Loucy (cell line): ENCODE results near the gene OR10A4.

Source experiments
- H2AFZ ChIP-seq: fragments of 200-600 bp; sonication (generic); 2 replicates; pipeline ENCODE4 v1.6.0; 2016; ENCODE audit warnings: antibody characterized with exemption, mild to moderate bottlenecking, low read length, moderate library complexity
- H3F3A ChIP-seq: fragments of 200-600 bp; 2 replicates; pipeline ENCODE4 v1.6.0; 2016; ENCODE audit warnings: antibody characterized with exemption, low read depth, mild to moderate bottlenecking
- H3K27me3 ChIP-seq: fragments of 200-600 bp; sonication (generic); 2 replicates; pipeline ENCODE4 v1.6.1; 2014; ENCODE audit warnings: low read length, mild to moderate bottlenecking; ENCODE audit not compliant: insufficient read depth, poor library complexity, severe bottlenecking
- H3K36me3 ChIP-seq: fragments of 200-600 bp; sonication (generic); 2 replicates; pipeline ENCODE4 v1.6.1; 2016; ENCODE audit warnings: low read length; ENCODE audit not compliant: insufficient read depth
- H3K4me1 ChIP-seq: fragments of 200-600 bp; sonication (generic); 2 replicates; pipeline ENCODE4 v1.5.1; 2014; ENCODE audit warnings: low read length, mild to moderate bottlenecking; ENCODE audit not compliant: insufficient read depth, poor library complexity, severe bottlenecking
- H3K4me2 ChIP-seq: fragments of 200-600 bp; sonication (generic); 2 replicates; pipeline ENCODE4 v1.6.0; 2014; ENCODE audit warnings: antibody characterized with exemption, low read length, low read depth, mild to moderate bottlenecking; ENCODE audit not compliant: poor library complexity, severe bottlenecking
- H3K4me3 ChIP-seq: fragments of 200-600 bp; sonication (generic); 2 replicates; pipeline ENCODE4 v1.5.1; 2014; ENCODE audit warnings: low read length, mild to moderate bottlenecking, mixed read lengths; ENCODE audit not compliant: poor library complexity, severe bottlenecking
- H3K79me2 ChIP-seq: fragments of 200-600 bp; sonication (generic); 2 replicates; pipeline ENCODE4 v1.6.1; 2014; ENCODE audit warnings: low read length; ENCODE audit not compliant: insufficient read depth
- H3K9ac ChIP-seq: fragments of 200-600 bp; sonication (generic); 2 replicates; pipeline ENCODE4 v1.6.0; 2014; ENCODE audit warnings: mild to moderate bottlenecking, low read depth, low read length, moderate library complexity; ENCODE audit not compliant: poor library complexity, severe bottlenecking
- H3K9me2 ChIP-seq: fragments of 200-600 bp; sonication (generic); replicated peaks from 2 replicates; pipeline ENCODE4 v1.6.1; 2016; ENCODE audit warnings: low read depth, low read length, mixed read lengths
- H3K9me3 ChIP-seq: fragments of 200-600 bp; sonication (generic); 2 replicates; pipeline ENCODE4 v1.6.1; 2014; ENCODE audit warnings: mild to moderate bottlenecking, antibody characterized with exemption, low read length, low read depth; ENCODE audit not compliant: insufficient read depth
- H4K20me1 ChIP-seq: fragments of 200-600 bp; sonication (generic); 2 replicates; pipeline ENCODE4 v1.6.0; 2014; ENCODE audit warnings: antibody characterized with exemption, low read length, mild to moderate bottlenecking; ENCODE audit not compliant: insufficient read depth, poor library complexity, severe bottlenecking
- CTCF ChIP-seq: fragments of 200-600 bp; sonication (generic); conservative IDR thresholded peaks from 2 replicates; pipeline ENCODE4 v1.5.1; 2014; ENCODE audit warnings: mild to moderate bottlenecking, antibody characterized with exemption, low read length
- EZH2phosphoT487 ChIP-seq: fragments of 200-600 bp; IDR thresholded peaks from 2 replicates; pipeline ENCODE4 v1.6.1; 2018; ENCODE audit warnings: antibody characterized with exemption, mild to moderate bottlenecking, moderate library complexity, borderline replicate concordance

Gene OR10A4

DNA sequence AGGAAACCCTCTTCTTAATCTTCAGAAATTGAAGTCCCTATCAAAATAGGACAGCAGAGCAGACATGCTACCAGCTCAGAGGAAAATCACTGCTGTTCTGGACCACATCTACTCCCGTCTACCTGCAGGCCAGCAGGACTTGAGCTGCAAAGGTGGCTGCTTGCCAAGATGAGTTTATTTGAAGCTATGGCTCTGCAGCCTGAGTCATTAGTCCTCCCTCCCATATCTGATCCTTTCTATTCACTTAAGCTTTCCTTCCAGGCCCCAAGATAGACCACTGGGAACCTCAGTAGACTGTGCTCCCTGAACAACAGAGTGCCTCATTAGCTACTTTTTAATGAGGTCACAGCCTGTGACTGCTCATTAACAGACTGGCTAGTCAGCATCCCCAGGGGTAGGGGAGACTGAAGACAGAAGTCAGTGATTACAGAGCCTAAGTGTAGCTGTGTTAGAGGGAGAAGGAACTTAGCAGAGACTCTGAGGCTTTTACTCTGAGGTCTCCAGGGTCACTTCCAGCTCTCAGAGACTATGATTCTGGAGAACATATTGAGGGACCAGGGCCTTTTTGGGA lies 20.4 kb upstream of the OR10A4 start:
- no peak overlapping the region for H3K4me3 ChIP-seq
- no peaks in the 10 kb centered on the region for H3K36me3 ChIP-seq
- no peaks in the 10 kb centered on the region for H3F3A ChIP-seq
- no peaks in the 10 kb centered on the region for H4K20me1 ChIP-seq
- no peaks in the 10 kb centered on the region for H3K27me3 ChIP-seq
- no peaks in the 10 kb centered on the region for H3K79me2 ChIP-seq
- H3K4me1 ChIP-seq = no peaks in the 10 kb centered on the region
- no peak overlapping the region for H3K9ac ChIP-seq
- TF ChIP-seq EZH2phosphoT487 (no peak), CTCF (no peak)
- H3K4me2 ChIP-seq = no peak overlapping the region
- H2AFZ ChIP-seq = no peak overlapping the region
- H3K9me3 ChIP-seq = no peaks in the 10 kb centered on the region
- H3K9me2 ChIP-seq = no peaks in the 10 kb centered on the region

- Histone ChIP-seq H3K79me2 (no peaks in the 10 kb centered on the region), H3K9ac (no peak overlapping the region), H3K4me3 (no peak overlapping the region), H3K27me3 (no peaks in the 10 kb centered on the region), H3F3A (no peaks in the 10 kb centered on the region), H3K9me2 (no peaks in the 10 kb centered on the region), H3K4me2 (no peak overlapping the region), H3K9me3 (no peaks in the 10 kb centered on the region), H3K36me3 (no peaks in the 10 kb centered on the region), H2AFZ (no peak overlapping the region), H3K4me1 (no peaks in the 10 kb centered on the region), H4K20me1 (no peaks in the 10 kb centered on the region)
- no peak for TF ChIP-seq EZH2phosphoT487
- TF ChIP-seq CTCF = no peak
Observed at GRCh38 chr11:6856871-6857270, 19.6 kb upstream of the OR10A4 start.

DNA sequence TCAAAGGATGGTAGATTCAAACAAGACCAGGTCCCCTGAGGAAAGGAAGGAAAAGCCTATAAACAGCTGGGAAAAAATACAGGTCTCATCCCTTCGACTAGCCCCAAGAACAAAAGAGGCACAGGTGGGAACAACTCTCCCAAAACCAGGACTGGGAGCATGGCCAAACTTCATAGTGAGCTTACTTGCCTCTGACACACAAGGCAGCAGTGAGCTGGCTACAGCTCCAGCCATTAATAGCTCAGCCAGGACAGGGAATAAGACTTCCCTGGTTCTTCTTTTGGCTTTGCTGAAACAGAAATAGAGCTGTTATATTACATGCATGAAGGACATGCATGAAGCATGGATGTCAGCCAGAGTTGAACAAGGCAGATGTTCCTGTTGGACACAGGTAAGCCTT lies 13.5 kb upstream of the OR10A4 start, which contains the start of gene OR10A2:
Gene OR10A2 (plus strand): TSS at position 97 of the 400 bp plus-strand sequence. CDS start 6,698 bp downstream, outside the sequence.
- H3F3A ChIP-seq = no peaks in the 10 kb centered on the region
- no peak within 1 kb of the TSS for H3K9ac ChIP-seq
- no peaks in the 10 kb centered on the region for H4K20me1 ChIP-seq
- H3K4me3 ChIP-seq = no peak within 1 kb of the TSS
- H3K79me2 ChIP-seq = no peaks in the 10 kb centered on the region
- H3K9me3 ChIP-seq = no peaks in the 10 kb centered on the region
- H2AFZ ChIP-seq = no peak within 1 kb of the TSS
- H3K27me3 ChIP-seq = no peaks in the 10 kb centered on the region
- TF ChIP-seq EZH2phosphoT487 = no peak
- no peak for TF ChIP-seq CTCF
- no peak within 1 kb of the TSS for H3K4me2 ChIP-seq
- H3K36me3 ChIP-seq = no peaks in the 10 kb centered on the region
- no peaks in the 10 kb centered on the region for H3K4me1 ChIP-seq
- no peaks in the 10 kb centered on the region for H3K9me2 ChIP-seq
